ENCODE results near the gene SGTB.
"Not testable (repeated sequence)": the region's sequence is repeated elsewhere in the genome, so short reads cannot be mapped to it uniquely, and the experiment has no call there.

Gene SGTB

DNA sequence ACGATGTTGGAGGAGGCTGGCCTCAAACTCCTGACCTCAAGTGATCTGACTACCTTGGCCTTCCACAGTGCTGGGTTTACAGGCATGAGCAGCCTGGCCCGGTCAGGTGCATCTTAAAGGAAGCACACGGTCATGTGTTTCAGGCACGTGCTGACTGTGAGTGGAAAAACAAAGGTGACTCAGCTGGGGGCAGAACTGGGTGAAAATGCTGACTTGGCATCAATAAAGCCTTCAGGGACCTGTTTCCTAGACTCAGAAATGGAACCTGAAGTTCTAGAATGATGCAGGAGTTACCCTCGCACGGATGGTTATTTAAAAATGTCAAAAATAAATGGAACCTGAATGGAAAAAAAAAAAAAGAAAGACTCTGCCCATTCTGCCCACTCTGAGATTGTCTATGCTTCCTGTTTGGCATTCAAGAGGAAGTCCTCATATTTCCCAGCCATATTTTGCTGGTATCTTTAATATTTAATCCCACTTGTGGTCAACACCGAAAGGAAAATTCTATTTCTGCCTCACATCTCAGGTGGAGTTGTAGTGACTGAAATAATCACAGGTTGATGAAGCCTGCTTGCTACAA is 12.4 kb upstream of the SGTB start:
- not testable (repeated sequence) for DNase-seq

DNA sequence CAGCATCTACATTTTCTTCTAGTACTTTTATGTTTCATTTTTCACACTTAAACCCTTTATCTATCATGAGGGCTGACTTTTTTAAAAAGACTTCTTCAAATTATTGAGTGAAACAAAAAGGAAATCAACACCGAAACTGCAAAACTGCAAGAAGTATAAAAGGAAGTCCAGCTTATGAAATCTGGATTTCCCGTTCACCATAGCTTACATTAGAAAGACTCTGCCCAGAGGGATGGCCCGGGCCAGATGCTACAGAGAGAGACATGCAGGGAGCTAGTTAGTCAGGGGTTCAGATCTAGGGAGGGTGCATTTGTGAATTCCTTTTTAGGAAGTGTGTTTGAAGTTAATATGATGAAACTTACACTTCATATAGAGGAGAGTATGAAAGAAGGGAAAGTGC is 10.1 kb upstream of the SGTB start:
- DNase-seq: not testable (repeated sequence)

DNA sequence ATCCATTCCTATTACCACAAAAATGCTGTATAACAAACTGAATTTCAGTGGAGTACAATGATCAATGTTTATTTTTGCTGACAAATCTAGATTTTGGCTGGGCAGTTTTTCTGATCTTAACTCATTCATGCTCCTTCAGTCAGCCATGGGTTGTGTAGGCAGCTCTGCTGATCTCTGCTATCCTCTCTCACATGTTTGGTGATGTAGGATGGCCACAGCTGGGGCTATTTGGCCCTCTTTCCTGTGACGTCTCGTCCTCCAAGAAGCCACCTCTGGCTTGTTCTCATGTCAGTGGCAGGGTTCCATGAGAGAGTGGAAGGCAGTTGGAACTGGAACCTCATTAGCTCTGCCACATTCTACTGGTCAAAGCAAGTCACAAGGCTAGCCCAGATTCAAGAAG is 9.0 kb upstream of the SGTB start:
- no peak for DNase-seq

DNA sequence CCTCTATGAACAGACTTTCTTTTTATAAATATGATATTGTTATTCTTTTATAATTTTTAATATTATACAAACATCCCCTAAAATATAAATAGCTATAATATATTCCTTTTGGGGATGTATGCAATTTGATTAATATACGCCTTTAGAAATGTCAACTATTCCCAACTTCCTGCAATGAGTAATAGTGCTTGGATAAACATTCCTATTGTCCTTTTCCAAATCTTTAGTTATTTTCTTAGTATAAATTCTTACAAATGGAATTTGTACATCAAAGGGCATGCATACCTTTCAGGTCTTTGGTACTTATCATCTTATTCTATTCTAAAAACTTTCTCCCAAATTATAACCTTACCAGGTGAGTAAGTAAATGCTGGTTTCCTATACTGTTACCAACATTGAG is 6.3 kb upstream of the SGTB start:
- DNase-seq: no peak

DNA sequence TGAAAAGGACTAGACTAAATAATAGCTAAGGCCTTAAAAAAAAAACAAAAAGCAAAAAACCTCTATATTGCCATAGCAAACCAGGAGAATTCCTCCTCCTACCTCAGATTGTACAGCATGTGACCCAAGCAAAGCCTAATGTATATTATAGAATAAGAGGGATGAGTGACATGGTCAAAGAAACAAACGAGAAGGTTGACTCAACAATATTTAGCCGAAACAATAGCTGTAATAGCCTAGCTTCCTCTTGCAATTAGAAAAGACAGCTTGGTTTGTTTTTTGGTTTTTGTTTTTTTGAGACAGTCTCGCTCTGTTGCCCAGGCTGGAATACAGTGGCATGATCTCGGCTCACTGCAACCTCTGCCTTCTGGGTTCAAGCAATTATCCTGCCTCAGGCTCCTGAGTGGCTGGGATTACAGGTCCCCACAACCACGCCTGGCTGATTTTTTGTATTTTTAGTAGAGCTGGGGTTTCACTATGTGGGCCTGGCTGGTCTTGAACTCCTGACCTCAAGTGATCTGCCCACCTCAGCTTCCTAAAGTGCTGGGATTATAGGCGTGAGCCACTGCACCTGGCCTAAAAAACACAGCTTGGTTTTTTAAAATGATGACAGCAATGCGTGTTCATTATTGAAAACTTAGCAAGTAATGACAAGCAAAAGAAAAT is 5.7 kb upstream of the SGTB start:
- DNase-seq: no peak

DNA sequence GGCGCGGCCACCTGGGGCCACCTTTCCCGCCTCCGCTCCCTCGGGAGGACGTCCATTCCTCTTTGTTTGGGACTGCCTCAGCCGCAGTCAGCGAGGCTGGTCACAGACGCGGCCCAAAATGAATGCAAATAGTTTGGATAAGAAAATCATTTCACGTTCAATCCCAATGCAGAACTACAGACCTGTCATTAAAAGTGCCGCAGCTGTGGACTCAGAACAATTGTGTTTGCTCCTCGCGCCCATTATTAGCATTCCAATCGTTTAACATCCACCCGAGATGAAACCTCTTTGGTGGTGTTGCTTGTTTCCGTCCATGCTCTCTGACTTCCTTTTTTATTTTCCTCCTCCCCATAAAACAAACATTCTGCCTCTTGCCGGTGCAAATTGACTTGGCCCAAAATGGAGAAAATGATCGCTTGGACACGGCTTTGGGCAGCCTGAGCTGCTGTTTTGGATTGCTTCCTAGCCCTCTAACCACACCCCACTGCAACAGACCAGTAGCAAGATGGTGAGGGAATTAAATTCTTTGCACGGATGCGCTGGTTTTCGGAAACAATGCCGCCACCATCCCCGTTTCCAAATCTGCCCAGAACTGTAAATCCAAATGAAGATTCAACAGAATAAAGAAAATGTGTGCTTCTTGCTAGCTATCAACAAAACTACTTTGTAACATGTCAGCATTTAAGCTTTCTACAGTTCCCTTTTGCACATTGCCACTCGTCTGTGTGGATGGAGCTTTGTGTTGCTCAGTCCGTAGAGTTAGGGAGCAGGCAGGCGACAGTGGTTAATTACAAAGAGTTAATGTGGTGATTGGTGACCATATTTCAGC is 880 bp upstream of the SGTB start:
- DNase-seq: peak; percentile 89

DNA sequence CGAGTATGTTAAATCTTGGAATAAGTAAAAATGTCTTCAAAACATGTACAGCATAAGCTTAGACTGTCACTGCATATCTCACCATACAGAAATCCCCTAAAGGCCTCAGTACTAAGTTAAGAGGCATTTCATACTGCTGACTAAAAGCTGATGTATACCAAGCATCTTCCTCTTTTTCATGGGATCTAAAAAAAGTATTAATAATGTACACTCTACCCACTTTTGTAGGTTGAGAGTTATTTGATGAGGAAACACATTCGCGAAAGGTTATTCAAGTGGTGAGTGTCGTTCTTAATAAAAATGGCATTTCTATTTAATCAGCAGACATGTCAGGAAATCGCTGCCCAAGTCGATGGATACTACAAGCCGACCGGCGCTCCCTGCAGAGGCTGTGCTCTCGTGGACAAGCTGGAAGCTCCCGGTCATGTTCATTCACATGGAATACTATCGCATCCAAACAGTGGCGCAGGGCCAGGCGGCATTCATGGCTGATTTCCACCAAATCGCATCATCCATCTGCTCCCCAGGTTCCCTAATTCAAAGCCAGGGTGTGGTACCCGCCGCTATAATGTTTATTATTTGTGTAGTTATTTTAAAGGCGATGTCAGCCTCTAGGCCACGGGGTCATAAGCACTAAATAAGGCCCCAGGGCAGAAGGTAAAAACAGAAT is 724 bp downstream of the SGTB start:
- peak; percentile 96 for DNase-seq

DNA sequence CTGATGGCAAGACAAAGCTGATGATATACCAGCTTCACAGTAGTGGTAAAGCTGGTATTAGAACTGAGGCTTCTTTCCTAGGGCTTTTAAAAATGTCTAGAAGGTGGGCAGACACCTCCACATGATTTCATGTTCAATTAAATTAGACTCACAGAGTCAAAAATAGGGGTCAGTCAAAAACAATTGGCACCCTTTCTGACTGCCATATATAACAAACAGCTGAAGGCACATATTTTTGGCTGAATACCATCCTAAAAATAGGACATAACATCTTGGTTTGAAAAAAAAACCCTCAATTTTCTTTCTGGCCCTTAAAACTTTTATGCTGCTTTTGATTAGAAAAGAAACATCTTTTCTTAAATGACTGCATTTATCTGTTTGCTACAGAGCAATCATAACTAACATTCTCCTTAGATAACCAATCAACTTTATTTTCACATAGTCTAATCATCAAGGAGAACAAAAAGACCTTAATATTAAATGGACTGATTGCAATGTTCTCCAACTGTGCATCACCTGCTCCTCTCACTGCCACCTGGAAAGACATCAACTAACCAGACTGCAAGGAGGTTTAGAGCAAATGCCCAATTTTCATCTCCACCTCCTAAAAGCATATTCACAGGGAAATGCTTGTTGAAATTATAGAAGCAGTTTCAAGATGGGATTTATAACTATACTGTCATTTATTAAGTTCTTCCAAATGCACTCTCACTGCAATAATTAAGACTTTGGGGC is 3.2 kb downstream of the SGTB start:
- peak; percentile 24 for DNase-seq

DNA sequence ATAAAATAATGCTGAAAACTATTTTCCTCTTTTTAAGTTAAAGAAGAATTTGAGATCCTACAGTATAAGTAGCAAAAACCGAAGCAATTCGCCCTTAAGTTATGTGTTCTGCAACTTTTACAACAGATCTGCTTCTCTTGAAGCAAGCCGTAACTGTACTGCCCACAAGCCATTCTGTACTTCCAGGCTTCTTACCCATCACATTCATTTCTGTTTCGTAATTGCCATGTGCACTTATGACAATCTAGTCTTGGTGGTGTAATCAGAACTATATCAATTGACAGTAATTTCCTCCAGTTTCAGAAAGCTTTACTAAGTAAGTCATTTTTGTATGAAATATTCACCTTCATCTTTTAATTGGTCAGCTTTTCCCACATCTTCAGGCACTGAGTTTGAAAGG is 13.8 kb downstream of the SGTB start:
- DNase-seq: no peak

DNA sequence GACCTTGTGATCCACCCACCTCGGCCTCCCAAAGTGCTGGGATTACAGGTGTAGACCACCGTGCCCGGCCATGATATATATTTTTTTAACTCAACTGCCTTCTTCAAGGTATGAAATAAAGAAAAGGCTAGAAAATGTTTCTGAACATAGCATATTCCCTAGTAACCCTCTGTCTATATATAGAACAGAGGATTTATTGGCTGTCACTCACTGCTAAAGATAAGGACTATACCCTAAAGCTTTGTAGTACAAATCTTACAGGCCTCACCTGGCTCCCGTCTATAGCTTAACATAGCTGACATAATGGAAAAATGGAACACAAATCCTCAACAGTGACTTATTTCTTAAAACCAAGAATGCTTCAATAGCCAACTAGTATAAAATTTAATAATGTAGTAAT is 14.2 kb downstream of the SGTB start:
- DNase-seq: no peak

DNA sequence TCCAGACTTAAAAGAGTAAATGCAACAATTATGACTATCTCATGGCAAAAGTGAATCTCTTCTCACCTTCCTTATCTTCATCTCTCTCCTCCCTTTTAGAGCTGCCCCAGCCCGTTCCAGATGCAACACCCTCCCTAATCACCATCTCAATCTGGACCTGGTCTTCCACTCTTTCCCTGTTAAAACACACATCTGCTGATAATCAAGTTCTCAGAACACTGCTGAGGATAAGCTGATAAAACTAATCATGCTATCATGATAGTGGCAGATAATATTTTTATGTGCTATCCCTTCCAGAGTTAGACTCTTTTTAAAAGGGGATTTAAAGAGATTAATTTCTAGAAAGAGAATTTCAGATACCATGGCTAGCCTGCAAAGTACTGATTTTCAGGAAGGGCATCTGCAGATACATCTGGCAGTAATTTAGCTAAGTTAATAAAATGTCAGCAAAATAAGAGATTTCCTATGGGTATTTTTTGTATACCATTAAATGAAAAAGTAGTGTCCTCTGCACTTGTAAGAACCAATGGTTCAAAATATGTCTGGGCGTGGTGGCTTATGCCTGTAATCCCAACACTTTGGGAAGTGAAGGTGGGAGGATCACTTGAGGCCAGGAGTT is 17.2 kb downstream of the SGTB start:
- no peak for DNase-seq

DNA sequence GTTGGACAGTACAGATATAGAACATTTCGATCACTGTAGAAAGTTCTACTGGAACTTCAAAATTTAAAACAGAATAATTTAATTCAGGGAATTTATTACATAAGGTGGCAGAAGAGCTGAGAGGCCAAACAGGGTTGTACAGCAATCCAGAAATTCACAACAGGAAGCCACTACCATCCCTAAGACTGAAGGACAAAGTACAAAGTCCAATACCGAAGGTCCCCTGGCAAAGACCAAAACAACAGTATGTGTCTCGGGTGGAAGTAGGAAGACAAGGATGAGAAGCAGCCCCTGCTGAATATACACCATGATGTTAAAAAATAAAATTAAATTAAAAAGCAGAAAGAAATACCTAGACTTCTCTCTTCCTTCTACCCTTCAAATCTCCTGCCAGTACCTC is 19.9 kb downstream of the SGTB start:
- no peak for DNase-seq

DNA sequence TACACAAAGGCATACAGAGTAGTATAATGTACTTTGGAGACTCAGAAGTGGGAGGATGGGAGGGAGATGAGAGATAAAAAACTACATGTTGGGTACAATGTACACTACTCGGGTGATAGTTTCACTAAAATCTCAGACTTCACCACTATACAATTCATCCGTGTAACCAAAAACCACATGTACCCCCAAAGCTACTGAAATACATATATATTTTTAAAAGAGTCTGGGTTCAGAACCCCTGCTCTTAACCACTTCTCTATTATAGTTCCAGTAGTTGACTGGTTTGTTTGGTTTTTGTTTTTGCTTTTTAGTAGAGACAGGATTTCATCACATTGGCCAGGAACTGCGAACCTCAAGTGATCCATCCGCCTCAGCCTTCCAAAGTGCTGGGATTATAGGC is 22.6 kb downstream of the SGTB start:
- DNase-seq: no peak

DNA sequence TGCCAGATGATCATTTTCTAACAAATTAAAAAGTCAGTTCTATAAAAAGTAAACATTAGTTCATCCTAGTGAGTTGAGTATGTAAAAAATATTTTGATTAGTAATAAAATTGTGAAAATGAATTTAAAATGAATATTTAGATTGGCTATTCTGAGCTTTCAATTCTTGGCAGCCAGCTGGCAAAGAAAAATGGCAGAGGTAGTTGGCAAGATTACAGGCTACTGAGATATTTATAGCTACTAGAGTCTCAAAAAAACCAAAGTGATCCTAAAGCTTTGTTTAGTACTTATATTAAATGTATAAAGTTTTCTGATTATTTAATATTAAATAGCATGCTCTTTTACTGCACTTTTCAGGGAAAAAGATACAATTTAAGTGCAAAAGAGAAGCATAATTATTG is 25.0 kb downstream of the SGTB start:
- DNase-seq: no peak

DNA sequence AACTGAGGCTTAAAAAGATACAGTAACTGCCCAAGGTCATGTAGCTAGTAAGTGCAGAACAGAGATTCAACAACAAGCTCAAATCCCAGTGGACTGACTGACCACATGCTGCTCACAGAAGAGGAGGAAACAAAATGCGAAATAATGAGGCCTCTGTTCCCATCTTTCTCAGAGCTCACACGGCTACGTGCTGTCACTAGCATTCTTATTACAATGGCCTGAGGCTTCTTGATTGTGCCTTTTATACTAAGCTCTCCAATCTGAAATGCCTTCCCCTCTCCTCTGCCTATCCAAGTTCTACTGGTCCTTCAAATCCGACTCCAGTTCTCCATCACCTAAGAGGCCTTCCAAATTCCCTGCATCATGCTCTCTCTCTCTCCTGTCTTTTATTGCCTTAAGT is 26.0 kb downstream of the SGTB start:
- DNase-seq: no peak

DNA sequence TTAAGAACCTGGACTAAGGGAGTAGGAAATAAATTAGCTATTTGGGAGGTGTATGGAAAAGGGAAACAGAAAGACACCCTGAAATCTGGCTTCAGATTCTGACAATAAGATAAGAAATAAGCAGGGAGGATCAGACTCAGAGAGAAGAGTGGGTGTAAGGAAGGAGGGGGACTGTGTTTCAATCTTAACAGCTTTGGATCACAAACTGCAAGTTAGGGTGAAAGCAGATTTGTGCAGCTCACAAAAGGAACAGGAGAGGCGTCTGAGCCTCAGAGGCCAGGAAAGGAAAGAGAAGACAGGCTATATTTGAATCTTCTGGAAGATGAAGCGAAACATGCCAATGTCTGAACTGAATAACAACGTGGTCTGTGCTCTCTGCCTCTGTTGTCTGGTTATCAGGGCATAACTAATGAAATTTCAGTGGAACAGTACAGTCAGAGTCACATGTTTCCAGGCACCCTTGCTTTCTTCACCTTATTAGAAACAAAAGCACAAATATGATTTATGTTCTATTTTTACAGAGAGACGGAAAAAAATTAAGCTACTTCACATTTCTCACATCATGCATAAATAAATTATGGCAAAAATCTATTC is 26.6 kb downstream of the SGTB start:
- no peak for DNase-seq

DNA sequence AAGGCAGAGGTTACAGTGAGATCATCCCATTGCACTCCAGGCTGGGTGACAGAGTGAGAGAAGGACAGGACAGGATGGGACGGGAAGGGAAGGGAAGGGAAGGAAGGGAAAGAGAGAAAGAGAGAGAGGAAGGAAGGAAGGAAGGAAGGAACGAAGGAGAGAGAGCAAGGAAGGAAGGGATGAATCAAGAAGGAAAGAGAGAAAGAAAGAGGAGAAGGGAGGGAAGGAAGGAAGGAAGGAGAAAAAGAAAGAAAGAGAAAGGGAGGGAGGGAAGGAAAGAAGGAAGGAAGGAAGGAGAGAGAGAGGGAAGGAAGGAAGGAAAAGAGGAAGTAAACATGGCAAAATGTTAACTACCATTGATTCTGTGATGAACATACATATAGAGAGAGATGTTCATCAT is 28.8 kb downstream of the SGTB start:
- no peak for DNase-seq

DNA sequence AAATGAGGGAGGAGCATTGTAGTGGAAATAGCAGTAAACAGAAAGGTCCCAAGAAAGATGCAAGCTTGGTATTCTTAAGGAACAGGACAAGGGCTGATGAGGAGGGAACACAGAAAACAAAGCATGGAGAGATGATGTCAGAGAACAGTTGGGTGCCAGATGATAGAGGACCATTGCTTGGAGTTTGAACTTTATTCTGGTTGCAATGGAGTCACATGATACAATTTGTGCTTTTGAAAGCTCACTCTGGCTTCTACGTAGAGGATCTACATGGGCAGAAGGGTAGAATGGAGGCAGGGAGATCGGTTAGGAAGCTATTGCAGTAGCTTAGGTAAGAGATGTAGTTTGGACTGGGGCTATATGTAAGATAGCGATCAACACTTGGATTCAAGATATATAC is 39.8 kb downstream of the SGTB start:
- DNase-seq: no peak

DNA sequence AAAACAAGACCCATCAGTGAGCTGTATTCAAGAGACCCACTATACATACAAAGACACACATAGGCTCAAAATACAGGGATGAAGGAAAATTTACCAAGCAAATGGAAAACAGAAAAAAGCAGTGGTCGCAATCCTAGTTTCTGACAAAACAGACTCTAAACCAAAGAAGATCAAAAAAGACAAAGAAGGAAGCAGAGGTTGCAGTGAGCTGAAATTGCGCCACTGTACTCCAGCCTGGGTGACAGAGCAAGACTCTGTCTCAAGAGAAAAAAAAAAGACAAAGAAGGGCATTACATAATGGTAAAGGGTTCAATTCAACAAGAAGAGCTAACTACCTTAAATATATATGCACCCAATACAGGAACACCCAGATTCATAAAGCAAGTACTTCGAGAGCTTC is 45.9 kb downstream of the SGTB start:
- DNase-seq: not testable (repeated sequence)

DNA sequence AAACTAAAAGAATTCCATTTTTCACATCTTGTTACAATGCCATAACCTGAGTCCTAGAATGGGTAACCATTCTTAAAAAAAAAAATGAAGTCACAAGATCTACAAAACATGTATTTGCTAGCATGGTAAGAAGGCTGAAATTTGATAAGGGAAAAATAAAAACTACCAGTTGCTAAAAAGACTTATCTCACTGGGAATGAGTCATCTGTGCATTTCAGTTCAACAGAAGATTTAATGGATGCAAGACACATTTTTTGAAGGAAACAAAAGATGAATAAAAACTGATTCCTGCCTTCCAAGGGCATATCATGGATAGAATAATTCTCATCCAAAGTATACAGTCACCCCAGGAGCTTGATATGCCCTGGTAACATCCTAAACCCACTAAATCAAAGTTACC is 47.2 kb downstream of the SGTB start:
- no peak for DNase-seq

DNA sequence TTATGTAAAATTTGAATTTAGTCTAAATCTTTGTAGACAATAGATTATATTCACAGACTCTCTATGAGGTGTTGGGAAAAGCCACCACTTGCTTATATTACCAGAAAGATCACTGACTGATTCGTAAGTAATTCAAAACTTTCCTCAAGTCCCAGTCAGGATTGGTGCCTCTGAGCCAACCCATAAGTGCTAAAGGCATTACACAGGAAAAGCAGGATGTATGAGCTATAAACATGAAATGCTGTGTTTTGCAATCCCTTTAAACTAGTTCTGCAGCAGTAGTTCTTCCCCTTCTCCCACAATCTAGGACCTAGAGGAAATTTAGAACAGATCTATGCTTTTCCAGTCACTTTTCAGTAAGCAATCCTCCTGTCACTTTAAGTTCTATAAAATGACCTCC is 49.1 kb downstream of the SGTB start:
- DNase-seq: no peak

DNA sequence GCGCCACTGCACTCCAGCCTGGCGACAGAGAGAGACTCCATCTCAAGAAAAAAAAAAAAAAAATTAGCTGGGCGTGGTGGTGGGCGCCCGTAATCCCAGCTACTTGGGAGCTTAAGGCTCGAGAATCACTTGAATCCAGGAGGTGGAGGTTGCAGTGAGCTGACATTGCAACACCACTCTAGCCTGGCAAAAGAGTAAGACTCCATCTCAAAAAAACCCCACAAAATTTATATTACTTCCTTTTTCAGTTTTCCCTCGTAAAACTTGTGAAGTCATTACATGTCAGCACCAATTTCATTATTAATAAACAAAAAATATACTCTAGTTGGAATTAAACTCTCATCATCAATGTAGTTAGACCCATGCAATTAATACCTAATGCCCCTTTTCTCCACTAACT is 53.2 kb downstream of the SGTB start:
- DNase-seq: no peak
